ENCODE results near the gene KCNG3.

The KCNG3 gene

GRCh38 chr2:42450136-42450535, 43.6 kb downstream of the KCNG3 start:
- H3K9ac ChIP-seq (ENCODE audit: low read length), result no peak overlapping the region
- no peaks in the 10 kb centered on the region for H3K36me3 ChIP-seq (ENCODE audit: low read length)
- H3K27me3 ChIP-seq (ENCODE audit: low read length), result no peaks in the 10 kb centered on the region
- TF ChIP-seq EZH2phosphoT487 (conservative IDR thresholded peaks at IDR 0.05; ENCODE audit: low read length), result no peak
- TF ChIP-seq CTCF (IDR thresholded peaks at IDR 0.05; ENCODE audit: insufficient read depth, low read length, poor library complexity, severe bottlenecking), result no peak
- no peak overlapping the region for H3K4me2 ChIP-seq (ENCODE audit: low read depth, low read length, poor library complexity, severe bottlenecking)
- H3K9me3 ChIP-seq (ENCODE audit: insufficient read depth, low read length), result no peaks in the 10 kb centered on the region
- no peak overlapping the region for H3K4me3 ChIP-seq (ENCODE audit: insufficient read depth, low read length, poor library complexity, severe bottlenecking)
- no peak overlapping the region for H3K27ac ChIP-seq (ENCODE audit: low read depth, low read length)
- H4K20me1 ChIP-seq (ENCODE audit: low read depth, low read length), result no peaks in the 10 kb centered on the region
- no peaks in the 10 kb centered on the region for H3K9me2 ChIP-seq (replicated peaks; ENCODE audit: insufficient read depth, low read length)
- H3K79me2 ChIP-seq (ENCODE audit: insufficient read depth, low read length), result no peaks in the 10 kb centered on the region
- H2AFZ ChIP-seq (ENCODE audit: low read depth, low read length, severe bottlenecking), result no peak overlapping the region
- H3F3A ChIP-seq (ENCODE audit: insufficient read depth), result no peaks in the 10 kb centered on the region

- no peak overlapping the region for H3K9ac ChIP-seq (ENCODE audit: low read length)
- H3K27me3 ChIP-seq (ENCODE audit: low read length), result no peaks in the 10 kb centered on the region
- no peaks in the 10 kb centered on the region for H3K9me3 ChIP-seq (ENCODE audit: insufficient read depth, low read length)
- no peaks in the 10 kb centered on the region for H3K79me2 ChIP-seq (ENCODE audit: insufficient read depth, low read length)
- H3K27ac ChIP-seq (ENCODE audit: low read depth, low read length), result no peak overlapping the region
- TF ChIP-seq CTCF (IDR thresholded peaks at IDR 0.05; ENCODE audit: insufficient read depth, low read length, poor library complexity, severe bottlenecking) (no peak), EZH2phosphoT487 (conservative IDR thresholded peaks at IDR 0.05; ENCODE audit: low read length) (no peak)
- H4K20me1 ChIP-seq (ENCODE audit: low read depth, low read length), result no peaks in the 10 kb centered on the region
- H3F3A ChIP-seq (ENCODE audit: insufficient read depth), result no peaks in the 10 kb centered on the region
- H2AFZ ChIP-seq (ENCODE audit: low read depth, low read length, severe bottlenecking), result no peak overlapping the region
- no peaks in the 10 kb centered on the region for H3K36me3 ChIP-seq (ENCODE audit: low read length)
- no peak overlapping the region for H3K4me2 ChIP-seq (ENCODE audit: low read depth, low read length, poor library complexity, severe bottlenecking)
- H3K4me3 ChIP-seq (ENCODE audit: insufficient read depth, low read length, poor library complexity, severe bottlenecking), result no peak overlapping the region
- no peaks in the 10 kb centered on the region for H3K9me2 ChIP-seq (replicated peaks; ENCODE audit: insufficient read depth, low read length)
Observed at GRCh38 chr2:42449163-42450087, 44.4 kb downstream of the KCNG3 start.

GRCh38 chr2:42448163-42448562, 45.6 kb downstream of the KCNG3 start:
- Histone ChIP-seq H3K27me3 (ENCODE audit: low read length) (no peaks in the 10 kb centered on the region), H3K36me3 (ENCODE audit: low read length) (no peaks in the 10 kb centered on the region), H3K4me3 (ENCODE audit: insufficient read depth, low read length, poor library complexity, severe bottlenecking) (no peak overlapping the region), H2AFZ (ENCODE audit: low read depth, low read length, severe bottlenecking) (no peak overlapping the region), H3K9me2 (replicated peaks; ENCODE audit: insufficient read depth, low read length) (no peaks in the 10 kb centered on the region), H4K20me1 (ENCODE audit: low read depth, low read length) (no peaks in the 10 kb centered on the region), H3K4me2 (ENCODE audit: low read depth, low read length, poor library complexity, severe bottlenecking) (no peak overlapping the region), H3K9me3 (ENCODE audit: insufficient read depth, low read length) (no peaks in the 10 kb centered on the region), H3K9ac (ENCODE audit: low read length) (no peak overlapping the region), H3K27ac (ENCODE audit: low read depth, low read length) (no peak overlapping the region), H3K79me2 (ENCODE audit: insufficient read depth, low read length) (no peaks in the 10 kb centered on the region), H3F3A (ENCODE audit: insufficient read depth) (no peaks in the 10 kb centered on the region)
- TF ChIP-seq EZH2phosphoT487 (conservative IDR thresholded peaks at IDR 0.05; ENCODE audit: low read length), result no peak
- TF ChIP-seq CTCF (IDR thresholded peaks at IDR 0.05; ENCODE audit: insufficient read depth, low read length, poor library complexity, severe bottlenecking), result no peak
